GM12878 (cell line): Measurements from ENCODE around the gene ERG.

Experiments used
- KDM1A ChIP-seq: fragments of 200-600 bp; sonication (generic); IDR thresholded peaks from 2 replicates; pipeline ENCODE4 v1.6.1; 2016; ENCODE audit warnings: borderline replicate concordance
- POLR2A ChIP-seq: IDR thresholded peaks from 2 replicates; pipeline ENCODE4 v1.6.1; 2011; ENCODE audit warnings: low read depth, mild to moderate bottlenecking, low read length
- RFX5 ChIP-seq: IDR thresholded peaks from 2 replicates; pipeline ENCODE4 v1.6.1; 2011; ENCODE audit warnings: low read depth, low read length, improper control_type of control experiment
- SMARCA5 ChIP-seq: fragments of 450-650 bp; IDR thresholded peaks from 2 replicates; pipeline ENCODE4 v1.6.1; 2017; ENCODE audit warnings: mild to moderate bottlenecking
- TAF1 ChIP-seq: IDR thresholded peaks from 2 replicates; pipeline ENCODE4 v1.6.1; 2011; ENCODE audit warnings: mild to moderate bottlenecking, low read depth, low read length, borderline replicate concordance
- TCF12 ChIP-seq: IDR thresholded peaks from 2 replicates; pipeline ENCODE4 v1.6.1; 2011; ENCODE audit warnings: low read depth, mild to moderate bottlenecking, low read length
- ZNF274 ChIP-seq: IDR thresholded peaks from one replicate; pipeline ENCODE4 v1.8.0; 2011; ENCODE audit not compliant: insufficient read length, insufficient read depth
- TF ChIP-seq, protein P1 (sequence below): fragments of 450-650 bp; IDR thresholded peaks from 2 replicates; pipeline ENCODE4 v1.6.1; 2016; ENCODE audit warnings: mild to moderate bottlenecking, moderate library complexity, borderline replicate concordance
- TF ChIP-seq, protein P2 (sequence below), 3 experiments: IDR thresholded peaks in 2 of 3; conservative IDR thresholded peaks in 1 of 3; 2 replicates each; pipeline ENCODE4 v1.5.1; 2011; ENCODE audit warnings: low read depth in 3 of 3, low read length in 3 of 3, mild to moderate bottlenecking in 3 of 3, control low read depth in 2 of 3, moderate library complexity in 2 of 3, inconsistent platforms in 1 of 3, mixed read lengths in 1 of 3; ENCODE audit not compliant: control insufficient read depth in 2 of 3, insufficient read depth in 1 of 3; ENCODE audit errors: extremely low read depth in 1 of 3

DNA sequence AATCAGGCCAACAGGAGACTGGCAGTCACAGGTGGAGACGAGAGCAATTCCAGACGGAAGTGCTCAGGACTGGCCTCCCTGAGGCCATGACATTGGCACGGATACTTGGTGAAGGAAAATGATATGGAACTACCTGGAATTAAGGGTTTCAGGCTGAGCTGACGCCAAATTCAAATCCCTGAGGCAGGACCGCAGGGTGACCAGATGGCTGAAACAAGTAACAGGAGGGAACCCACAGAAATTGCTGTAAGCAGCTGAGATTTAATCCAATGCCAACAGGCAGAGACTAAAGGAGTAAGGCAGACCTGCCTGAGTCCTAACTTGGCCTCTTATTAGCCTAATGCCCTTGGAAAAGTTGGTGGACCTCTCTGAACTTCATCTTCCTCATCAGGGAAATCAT, 76.2 kb downstream of the ERG start:
- TF ChIP-seq, protein P1, sequence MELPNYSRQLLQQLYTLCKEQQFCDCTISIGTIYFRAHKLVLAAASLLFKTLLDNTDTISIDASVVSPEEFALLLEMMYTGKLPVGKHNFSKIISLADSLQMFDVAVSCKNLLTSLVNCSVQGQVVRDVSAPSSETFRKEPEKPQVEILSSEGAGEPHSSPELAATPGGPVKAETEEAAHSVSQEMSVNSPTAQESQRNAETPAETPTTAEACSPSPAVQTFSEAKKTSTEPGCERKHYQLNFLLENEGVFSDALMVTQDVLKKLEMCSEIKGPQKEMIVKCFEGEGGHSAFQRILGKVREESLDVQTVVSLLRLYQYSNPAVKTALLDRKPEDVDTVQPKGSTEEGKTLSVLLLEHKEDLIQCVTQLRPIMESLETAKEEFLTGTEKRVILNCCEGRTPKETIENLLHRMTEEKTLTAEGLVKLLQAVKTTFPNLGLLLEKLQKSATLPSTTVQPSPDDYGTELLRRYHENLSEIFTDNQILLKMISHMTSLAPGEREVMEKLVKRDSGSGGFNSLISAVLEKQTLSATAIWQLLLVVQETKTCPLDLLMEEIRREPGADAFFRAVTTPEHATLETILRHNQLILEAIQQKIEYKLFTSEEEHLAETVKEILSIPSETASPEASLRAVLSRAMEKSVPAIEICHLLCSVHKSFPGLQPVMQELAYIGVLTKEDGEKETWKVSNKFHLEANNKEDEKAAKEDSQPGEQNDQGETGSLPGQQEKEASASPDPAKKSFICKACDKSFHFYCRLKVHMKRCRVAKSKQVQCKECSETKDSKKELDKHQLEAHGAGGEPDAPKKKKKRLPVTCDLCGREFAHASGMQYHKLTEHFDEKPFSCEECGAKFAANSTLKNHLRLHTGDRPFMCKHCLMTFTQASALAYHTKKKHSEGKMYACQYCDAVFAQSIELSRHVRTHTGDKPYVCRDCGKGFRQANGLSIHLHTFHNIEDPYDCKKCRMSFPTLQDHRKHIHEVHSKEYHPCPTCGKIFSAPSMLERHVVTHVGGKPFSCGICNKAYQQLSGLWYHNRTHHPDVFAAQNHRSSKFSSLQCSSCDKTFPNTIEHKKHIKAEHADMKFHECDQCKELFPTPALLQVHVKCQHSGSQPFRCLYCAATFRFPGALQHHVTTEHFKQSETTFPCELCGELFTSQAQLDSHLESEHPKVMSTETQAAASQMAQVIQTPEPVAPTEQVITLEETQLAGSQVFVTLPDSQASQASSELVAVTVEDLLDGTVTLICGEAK = no peak
- TF ChIP-seq POLR2A = no peak
- TF ChIP-seq TCF12 = no peak
- TF ChIP-seq, protein P2, sequence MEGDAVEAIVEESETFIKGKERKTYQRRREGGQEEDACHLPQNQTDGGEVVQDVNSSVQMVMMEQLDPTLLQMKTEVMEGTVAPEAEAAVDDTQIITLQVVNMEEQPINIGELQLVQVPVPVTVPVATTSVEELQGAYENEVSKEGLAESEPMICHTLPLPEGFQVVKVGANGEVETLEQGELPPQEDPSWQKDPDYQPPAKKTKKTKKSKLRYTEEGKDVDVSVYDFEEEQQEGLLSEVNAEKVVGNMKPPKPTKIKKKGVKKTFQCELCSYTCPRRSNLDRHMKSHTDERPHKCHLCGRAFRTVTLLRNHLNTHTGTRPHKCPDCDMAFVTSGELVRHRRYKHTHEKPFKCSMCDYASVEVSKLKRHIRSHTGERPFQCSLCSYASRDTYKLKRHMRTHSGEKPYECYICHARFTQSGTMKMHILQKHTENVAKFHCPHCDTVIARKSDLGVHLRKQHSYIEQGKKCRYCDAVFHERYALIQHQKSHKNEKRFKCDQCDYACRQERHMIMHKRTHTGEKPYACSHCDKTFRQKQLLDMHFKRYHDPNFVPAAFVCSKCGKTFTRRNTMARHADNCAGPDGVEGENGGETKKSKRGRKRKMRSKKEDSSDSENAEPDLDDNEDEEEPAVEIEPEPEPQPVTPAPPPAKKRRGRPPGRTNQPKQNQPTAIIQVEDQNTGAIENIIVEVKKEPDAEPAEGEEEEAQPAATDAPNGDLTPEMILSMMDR (IDR thresholded peaks at IDR 0.05 in 2 of 3, conservative IDR thresholded peaks at IDR 0.05 in 1 of 3; ENCODE audit: control insufficient read depth in 2 of 3, extremely low read depth in 1 of 3, insufficient read depth in 1 of 3, low read depth in 3 of 3, low read length in 3 of 3) = no peak
- no peak for TF ChIP-seq TAF1
- no peak for TF ChIP-seq RFX5
- no peak for TF ChIP-seq SMARCA5
- no peak for TF ChIP-seq ZNF274
- no peak for TF ChIP-seq KDM1A
